Measurements from ENCODE around the gene CALML3.

- TF ChIP-seq EP300 (IDR thresholded peaks at IDR 0.05) (no peak), CTCF (IDR thresholded peaks at IDR 0.05) (no peak), POLR2AphosphoS5 (IDR thresholded peaks at IDR 0.05) (no peak)
Measured at GRCh38 chr10:5528989-5529701, 4.4 kb downstream of the CALML3 start.
